Activated effector memory CD4-positive, alpha-beta T cell treated with Interleukin-2 at 50 U/mL for 16 hours (primary cell): ENCODE measurements around the gene ZNF316.

Experiments
- DNase-seq: peaks from one replicate; pipeline ENCODE4 v3.0.0-alpha.2; 2020

Gene ZNF316

DNA sequence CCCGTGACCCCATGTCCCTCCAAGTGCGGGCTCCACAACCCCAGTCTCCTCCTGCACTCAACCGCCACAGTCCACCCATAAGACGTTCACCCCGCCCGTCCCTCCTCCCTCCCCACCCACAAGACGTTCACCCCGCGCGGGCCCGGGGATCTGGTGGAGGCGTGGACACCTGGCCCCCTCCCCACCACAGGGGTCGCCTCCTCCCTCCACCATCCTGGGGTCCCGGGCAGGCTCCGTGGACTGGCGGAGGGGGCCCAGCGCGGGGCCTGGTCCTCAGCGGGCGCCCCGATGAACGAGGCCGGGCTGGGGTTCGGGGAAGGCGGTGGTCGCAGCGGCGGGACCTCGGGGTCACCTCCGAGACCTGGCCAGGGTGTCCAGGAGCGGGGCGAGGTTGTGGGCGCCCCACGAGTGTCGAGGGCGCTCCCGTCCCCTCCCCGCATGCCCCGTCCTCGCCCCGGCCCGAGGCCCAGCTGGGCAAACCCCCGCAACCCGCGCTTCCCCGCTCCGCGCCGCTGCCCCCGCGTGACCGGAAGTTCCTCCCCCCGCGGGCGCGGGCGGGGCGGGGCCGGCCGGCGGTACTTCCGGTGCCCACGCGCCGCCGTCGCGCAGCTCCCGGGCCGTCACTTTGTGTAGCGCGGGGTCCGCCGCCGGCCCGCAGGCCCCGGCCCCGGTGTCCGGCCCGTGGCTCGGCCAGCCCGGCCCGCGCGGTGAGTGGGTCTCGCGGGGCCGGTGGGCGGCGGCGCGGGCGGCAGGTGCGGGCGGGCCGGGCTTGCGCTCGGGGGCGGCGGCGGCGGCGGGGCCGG lies at the start of gene ZNF316:
TSS of gene ZNF316 (plus strand) at position 578 of the 803 bp plus-strand sequence. CDS start 5,092 bp downstream, outside the sequence.
- DNase-seq = peak; percentile 44

DNA sequence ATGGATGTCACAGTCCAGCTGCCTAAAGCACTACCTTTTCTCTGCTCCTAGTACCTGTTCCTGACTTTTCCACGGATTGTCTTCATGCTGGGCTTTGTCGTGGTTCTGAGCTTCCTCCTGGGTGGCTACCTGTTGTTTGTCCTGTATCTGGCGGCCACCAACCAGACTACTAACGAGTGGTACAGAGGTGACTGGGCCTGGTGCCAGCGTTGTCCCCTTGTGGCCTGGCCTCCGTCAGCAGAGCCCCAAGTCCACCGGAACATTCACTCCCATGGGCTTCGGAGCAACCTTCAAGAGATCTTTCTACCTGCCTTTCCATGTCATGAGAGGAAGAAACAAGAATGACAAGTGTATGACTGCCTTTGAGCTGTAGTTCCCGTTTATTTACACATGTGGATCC lies 48.6 kb upstream of the ZNF316 start:
- DNase-seq = no peak

DNA sequence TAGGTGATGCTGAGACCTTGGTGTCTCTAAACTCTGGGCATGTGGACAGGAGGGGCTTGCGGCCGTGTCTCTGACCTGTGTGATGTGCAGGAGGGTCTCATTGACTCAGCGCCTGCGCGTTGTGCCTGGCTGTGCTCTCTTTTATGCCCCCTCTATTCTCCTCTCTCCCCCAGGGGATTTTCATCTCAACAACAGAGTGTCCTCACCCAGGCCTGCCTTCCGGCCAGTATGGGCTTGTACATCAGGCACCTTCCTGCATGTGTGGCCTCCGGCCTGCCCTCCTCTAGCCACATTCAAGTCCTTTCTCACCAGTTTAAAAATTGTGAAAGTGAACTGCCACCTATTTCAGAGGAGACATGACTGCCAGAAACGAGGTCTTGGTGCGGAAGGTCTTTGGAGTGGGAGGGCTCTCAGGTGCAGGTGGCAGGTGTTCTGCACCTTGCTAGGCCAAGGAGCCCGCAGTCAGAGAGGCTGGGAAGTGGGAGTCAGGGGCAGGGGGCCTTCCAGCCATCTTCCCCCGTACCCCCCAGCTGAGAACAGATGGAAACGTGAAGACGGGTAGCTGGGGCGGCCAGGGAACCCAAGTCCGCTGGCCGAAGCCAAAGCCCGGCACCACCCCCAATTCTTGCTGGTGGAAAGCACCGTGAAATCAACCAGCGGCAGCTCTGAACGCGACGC lies 47.8 kb upstream of the ZNF316 start:
- no peak for DNase-seq

- peak; percentile 79 for DNase-seq
Measured at GRCh38 chr7:6589829-6590644, 47.1 kb upstream of the ZNF316 start, which contains the start of gene INTS15. INTS15 (plus strand) TSS chr7:6590021; CDS start chr7:6590284, 263 bp downstream.

DNA sequence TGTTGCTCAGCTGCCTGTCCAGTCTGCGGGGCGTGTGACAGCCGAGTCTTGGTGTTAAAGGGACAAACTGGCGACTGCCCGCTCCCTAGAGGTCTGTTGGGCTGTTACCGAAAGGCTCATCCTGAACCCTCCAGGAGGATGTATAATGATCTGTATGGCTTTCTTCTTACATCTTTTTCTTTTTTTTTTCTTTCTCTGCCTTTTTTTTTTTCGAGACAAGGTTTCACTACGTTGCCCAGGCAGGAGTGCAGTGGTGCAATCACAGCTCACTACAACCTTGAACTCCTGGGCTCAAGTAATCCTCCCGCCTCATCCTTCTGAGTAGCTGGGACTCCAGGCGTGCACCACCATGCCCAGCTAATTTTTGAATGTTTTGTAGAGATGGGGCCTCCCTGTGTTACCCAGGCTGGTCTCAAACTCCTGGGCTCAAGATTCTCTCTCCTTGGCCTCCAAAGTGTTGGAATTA lies 46.4 kb upstream of the ZNF316 start:
- DNase-seq = no peak

- no peak for DNase-seq
Measured at GRCh38 chr7:6600093-6600492, 37.0 kb upstream of the ZNF316 start.

DNA sequence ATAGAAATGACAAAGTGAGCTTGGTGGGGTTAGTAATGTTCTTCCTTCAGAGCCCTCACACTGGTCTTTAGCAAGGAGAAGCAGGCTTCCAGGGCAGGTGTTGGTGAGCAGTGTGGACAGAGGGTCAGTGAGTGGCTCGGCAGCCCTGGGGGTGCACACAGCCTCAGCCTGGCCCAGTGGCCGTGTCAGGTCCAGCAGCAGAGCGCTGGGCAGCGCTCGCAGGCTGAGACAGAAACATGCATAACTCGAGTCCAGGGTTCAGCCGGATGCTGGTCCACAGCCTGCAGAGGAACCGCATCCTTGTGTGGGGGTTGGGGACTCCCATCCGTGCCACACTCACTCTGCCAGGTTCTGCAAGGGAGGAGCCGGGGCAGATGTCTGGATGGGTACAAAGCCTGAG lies 32.7 kb upstream of the ZNF316 start:
- no peak for DNase-seq

- DNase-seq = no peak
Measured at GRCh38 chr7:6606866-6607583, 30.1 kb upstream of the ZNF316 start.

DNA sequence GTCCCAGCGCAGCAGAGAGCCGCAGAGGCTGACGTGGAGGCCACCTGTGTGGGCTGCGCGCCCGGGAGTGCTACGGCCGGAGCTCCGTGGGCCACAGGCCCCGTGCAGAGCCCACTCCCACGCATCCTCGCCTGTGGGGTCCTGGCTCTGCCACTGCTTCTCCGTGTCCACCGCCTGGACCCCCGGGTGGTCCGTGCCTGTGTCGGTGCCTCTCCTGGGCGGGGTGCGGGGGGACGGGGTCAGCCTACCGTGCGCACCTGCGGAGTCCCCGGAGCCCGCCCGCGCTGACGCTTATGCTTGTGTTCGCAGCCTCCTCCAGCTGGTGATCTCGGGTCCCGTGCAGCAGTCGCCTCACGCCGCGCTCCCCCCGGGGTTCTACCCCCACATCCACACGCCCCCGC lies 29.5 kb upstream of the ZNF316 start:
- no peak for DNase-seq

DNA sequence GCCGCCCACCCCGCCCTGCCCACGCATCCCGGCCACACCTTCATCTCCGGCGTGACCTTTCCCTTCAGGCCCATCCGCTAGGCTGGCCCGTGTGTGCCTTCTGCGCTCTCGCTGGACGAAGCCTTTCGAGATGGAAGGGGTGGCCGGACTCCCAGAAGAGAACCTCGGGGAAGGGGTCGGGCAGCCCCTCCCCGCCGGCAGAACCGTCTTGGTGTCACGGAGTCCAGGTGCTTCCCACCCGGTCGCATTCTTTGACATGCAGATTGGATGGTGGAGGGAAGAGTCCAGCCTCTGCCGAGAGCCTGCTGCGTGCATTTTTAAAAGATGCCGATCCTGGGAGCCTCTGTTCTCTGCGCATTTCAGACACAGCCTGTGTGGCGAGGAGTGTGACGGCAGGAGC lies 29.0 kb upstream of the ZNF316 start:
- no peak for DNase-seq

DNA sequence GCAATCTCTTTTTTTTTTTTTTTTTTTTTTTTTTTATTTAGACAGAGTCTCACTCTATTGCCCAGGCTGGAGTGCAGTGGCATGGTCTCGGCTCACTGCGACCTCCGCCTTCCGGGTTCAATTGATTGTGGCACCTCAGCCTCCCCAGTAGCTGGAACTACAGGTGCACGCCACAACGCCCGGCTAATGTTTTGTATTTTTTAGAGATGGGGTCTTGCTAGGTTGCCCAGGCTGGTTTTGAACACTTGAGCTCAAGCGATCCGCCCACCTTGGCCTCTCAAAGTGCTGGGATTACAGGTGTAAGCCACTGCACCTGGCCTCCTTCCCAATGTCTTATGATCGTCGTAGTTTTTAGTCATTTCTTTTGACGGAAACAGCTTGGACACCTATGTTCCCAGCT lies 28.3 kb upstream of the ZNF316 start:
- no peak for DNase-seq

GRCh38 chr7:6612819-6613218 lies 24.3 kb upstream of the ZNF316 start:
- no peak for DNase-seq

- no peak for DNase-seq
Measured at GRCh38 chr7:6613706-6614105, 23.4 kb upstream of the ZNF316 start.

- DNase-seq = no peak
Measured at GRCh38 chr7:6614953-6615722, 22.0 kb upstream of the ZNF316 start, which contains the start of gene ZNF853. ZNF853 (plus strand) TSS chr7:6615610; CDS start chr7:6616175, 565 bp downstream.

DNA sequence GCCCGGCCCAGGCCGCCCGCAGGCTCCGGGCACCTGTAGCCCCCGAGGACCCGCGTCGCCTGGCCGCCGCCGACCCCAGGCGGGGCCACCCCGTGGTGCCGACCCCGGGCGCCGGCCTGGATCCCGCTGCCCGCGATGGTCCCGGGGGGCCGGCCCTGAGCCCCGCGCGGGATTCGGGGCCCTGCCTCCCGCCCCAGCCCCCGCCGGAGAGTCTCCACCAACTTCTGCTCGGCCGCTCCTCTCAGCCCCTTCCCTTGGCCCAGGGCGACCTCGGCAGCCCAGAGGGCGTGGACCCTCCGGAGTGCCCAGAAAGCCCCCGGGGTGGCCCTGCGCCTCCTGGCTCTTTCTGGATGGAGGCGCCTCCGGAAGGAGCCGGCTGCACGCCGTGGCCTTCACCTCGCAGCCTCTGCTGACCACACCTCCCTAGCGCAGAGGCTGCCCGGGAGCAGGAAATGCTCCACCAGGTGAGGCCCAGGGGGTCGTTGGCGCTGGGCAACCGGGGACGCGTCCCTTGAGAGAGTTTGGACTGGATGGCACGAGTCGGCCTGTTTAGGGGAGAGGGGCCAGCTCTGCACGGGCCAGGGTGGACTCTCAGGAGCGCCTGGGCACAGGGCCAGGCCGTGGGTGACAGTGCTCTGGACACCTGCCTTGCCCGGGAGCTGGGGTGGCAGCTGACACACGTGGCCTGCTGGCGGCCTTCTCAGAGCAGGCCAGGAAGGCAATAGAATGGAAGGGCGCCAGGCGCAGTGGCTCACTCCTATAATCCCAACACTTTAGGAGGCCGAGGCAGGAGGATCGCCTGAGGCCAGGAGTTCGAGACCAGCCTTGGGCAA lies 21.2 kb upstream of the ZNF316 start:
- no peak for DNase-seq

GRCh38 chr7:6616854-6617643 lies 20.1 kb upstream of the ZNF316 start:
- DNase-seq = no peak

GRCh38 chr7:6618621-6619020 lies 18.5 kb upstream of the ZNF316 start:
- DNase-seq = no peak

DNA sequence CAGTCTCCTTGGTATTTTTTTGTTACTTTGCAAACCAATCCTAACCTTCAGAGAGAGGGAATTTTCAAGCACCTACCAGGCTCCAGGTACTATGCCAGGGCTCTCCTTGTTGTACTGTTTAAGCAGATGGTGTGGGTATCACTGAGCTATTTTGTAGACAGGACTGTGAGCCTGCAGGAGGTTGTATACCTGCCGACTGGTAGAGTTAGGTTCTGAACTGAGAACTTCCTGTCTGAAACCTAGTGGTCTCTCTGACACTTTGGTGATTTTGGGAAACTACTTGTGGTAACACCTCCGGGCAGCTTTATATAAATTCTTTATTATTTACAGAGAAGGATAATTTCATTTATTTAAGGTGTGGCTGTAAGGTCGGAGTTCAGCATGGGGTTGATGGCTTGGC lies 17.2 kb upstream of the ZNF316 start:
- no peak for DNase-seq

DNA sequence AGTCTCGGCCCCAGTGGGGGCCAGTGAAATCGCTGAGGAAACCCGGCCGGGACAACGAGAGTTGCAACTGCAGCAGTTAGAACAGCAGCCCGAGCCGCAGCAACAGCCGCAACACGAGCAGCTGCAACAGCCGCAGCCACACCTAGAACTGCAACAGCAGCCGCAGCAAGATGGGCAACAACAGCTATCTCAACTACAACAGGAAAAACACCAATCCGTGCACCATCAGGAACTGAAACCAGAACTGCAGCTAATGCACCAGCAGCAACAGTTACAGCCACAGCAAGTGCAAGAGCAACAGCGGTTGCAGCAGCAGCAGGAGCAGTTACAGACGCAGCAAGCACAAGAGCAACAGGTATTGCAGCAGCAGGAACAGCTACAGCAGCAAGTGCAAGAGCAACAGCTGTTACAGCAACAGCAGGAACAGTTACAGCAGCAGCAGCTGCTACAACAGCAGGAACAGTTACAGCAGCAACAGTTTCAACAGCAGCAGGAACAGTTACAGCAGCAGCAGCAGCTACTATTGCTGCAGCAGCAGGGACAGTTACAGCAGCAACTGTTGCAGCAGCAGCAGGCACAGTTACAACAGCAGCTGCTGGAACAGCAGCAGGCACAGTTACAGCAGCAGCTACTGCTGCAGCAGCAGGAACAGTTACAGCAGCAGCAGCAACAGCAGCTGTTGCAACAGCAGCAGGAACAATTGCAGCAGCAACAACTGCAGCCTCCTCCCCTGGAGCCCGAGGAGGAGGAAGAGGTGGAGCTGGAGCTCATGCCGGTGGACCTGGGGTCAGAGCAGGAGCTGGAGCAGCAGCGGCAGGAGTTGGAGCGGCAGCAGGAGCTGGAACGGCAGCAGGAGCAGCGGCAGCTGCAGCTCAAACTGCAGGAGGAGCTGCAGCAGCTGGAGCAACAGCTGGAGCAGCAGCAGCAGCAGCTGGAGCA lies 15.7 kb upstream of the ZNF316 start:
- no peak for DNase-seq
